HG03103 (cell line): ENCODE results near the gene TTC9C.
"Not testable (repeated sequence)": the region's sequence is repeated elsewhere in the genome, so short reads cannot be mapped to it uniquely, and the experiment has no call there.

Source experiments
- ATAC-seq: cut with Tn5 transposase; IDR thresholded peaks from one replicate; pipeline ENCODE4 v1.9.1; 2021; ENCODE audit warnings: low read depth; ENCODE audit not compliant: unreplicated experiment

Gene TTC9C

DNA sequence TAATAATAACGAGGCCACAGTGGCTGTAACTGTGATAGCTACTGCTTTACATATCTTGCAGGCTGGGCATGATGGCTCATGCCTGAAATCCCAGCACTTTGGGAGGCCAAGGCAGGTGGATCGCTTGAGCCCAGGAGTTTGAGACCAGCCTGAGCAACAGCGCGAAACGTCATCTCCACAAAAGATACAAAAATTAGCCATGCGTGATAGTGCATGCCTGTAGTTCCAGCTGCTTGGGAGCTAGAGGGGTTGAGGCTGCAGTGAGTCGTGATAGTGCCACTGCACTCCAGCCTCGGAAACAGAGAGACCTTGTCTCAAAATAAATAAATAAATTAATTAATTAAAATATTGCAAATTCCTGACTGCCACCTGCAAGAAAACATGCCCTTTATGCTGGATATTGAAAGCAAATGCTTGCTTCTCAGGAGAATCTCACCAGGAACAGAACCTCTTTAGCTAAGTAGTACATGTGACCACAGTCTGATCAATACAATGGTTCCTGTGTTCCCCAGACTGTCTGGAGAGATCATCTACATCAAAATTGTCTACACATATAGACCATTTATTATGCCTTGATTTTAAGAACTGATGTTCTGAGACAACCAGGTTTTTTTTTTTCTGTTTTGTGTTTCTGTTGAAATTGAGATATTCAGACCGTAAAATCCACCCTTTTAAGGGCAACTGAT lies 19.3 kb downstream of the TTC9C start:
- no peak for ATAC-seq

DNA sequence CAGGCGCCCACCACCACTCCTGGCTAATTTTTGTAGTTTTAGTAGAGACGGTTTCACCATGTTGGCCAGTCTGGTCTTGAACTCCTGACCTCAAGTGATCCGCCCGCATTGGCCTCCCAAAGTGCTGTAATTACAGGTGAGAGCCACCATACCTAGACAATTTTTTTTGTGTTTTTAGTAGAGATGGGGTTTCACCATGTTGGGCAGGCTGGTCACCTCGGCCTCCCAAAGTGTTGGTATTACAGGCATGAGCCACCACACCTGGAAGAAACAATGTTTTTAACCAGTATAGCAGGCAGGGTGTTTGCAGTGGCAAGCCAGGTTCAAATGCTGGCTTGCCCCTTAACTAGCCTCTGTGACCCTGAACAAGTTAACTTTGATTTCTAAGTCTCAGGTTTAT lies 21.6 kb downstream of the TTC9C start:
- not testable (repeated sequence) for ATAC-seq

DNA sequence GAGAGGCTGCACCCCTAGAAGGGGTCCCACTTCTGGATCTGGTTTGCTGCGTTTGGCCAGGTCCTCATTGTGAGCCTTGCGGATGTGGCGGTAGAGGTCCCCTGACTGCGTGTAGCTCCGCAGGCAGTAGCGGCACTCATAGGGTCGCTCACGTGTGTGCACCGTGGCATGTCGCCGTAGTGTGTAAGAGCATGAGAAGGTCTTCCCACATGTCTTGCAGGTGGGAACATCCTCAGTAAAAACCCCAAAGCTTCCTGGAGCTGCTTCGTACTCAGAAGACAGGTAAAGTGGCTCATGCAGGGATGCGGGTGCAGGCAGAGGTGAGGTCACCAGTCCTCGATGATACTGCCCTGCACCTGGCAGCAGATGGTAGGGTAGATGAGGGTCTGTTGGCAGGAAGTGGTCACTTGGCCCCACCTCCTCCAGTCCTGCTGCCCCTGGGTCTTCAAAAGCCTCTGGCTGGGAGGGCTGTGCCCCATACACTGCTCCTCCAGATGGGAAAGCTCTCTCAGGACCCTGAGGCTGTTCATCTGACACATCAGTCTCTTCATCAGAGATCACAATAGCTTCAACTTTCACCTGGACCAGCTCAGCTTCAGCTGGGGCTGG lies 24.0 kb downstream of the TTC9C start:
- ATAC-seq = no peak

DNA sequence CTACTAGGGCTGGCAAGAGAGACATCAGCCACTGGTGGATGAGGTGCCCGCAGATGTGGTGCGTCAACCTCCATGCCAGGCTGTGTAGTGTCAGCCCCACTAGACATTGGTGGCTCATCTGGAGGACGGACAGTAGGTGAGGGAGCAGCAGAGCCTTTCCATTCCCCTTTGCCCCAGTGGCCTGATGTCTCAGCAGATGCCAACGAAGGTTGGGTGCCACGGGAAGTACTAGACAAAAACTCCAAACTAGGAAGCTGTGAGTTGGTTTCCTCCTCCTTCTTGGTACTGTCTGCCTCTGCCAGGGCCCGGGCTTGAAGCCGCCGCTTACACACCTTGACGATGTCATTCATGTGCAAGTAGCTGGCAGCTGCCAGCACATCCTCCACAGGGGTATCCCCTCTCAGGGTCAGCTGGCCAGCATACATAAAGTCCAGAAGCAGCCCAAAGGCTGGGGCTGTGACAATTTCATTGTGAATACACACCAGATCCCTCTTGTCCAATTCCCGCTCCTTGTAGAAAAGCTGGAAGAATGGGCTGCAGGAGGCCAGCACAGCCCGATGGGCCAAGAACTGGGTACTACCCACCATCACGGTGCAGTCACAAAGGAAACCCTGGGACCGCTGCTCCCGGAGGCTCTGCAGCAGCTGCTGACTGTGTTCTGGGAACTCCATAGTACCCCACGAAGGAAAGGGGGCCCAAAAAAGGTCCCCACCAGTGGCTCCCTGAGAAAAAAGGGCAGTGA lies 24.9 kb downstream of the TTC9C start:
- no peak for ATAC-seq

DNA sequence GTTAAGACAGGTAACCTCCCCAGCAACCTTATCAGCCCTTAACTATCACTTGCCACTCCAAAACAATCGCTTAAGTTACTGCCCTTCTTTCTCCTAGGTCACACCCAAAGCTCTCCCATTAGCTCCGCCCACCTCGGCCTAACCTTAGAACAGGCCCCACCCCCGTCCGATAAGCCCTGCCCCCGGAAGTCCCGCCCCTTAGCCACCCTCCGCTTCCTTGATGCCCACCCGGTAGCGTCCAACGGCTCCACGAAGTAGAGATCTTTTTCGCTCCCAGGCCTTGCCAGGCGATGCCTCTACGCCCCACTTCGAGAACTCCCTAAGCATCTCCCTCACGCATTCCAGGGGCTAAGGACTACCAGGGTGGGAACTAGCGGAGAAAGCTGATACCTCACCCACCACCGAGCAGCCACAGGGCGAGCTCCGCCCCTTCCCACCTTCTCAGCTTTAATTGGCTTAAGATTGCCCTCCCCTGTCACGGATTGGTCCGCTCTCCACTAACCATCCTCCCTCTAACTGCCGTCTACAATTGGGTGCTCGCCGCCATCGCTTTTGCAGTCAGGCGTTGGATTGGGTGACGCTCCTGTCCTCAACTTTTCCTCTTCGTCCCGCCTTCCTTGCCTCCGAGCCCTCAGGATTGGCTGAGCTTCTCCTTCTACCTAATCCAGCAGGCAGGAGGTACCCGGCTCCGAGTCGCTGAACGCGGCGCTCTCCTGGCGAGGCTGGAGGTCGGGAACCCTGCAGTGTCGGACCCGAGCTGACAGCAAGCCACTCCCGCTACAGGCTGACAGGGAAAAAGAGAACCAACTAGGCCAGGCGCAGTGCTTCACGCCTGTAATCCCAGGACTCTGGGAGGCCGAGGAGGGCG lies 25.7 kb downstream of the TTC9C start, which contains the start of gene ZBTB3:
Gene ZBTB3 (minus strand): TSS at position 425 of the 868 bp plus-strand sequence. CDS start 496 bp downstream, outside the sequence.
- peak; percentile 91 for ATAC-seq

DNA sequence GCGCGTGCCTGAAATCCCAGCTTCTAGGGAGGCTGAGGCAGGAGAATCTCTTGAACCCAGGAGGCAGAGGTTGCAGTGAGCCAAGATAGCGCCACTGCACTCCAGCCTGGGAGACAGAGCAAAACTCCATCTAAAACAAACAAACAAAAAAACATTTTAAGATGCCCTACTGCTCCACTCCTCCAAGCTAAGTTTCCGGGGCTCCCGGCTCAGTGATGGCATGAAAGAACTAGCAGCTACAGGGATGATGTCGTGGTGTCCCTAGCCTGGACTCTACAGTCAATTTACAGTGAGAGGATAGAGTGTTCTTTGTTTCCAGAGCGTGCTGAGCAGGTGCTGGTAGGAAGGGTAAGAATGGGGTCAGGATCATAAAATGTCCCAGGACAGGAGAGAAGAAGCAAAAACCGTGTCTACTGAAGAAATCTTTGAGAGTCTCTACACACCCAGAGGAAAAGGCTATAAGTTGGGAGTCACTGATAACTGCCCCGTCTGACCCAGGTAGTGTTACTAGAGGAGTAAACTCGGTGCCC lies 26.9 kb downstream of the TTC9C start:
- ATAC-seq = no peak

DNA sequence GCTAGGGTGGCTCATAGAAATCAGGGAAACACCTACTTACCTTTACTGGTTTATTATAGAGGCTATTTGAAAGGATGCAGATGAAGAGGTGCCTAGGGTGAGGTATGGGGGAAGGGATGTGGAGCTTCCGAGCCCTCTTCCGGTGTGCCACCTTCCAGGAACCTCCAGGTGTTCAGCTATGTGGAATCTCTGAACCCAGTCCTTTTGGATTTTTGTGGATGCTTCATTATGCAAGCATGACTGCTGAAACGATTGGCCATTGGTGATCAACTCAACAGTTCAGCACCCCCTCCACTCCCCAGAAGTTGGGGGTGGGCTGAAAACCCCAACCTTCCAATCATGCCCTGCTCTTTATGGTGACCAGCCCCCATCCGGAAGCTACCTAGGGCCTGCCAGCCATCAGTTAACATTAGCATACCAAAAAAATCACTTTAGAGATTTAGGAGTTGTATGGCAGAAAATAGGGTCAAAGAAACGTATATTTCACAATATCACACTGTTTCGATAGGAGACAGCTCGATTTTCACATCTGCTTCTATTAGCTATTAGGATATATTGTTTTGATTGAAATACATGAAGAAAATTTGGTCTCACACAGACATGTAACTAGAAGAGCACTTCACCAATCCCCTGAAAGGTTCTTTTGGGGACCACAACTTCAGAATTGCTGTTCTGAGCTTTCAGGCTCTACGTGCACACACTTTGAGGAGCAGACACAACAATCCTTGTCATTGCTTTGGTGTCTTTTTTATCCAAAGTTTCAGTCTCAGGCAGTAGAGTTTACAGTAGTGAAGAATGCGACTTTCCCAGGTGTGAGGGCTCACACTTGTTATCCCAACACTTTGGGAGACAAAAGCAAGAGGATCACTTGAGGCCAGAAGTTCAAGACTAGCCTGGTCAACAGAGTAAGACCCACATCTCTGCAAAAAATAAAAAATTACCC lies 29.8 kb downstream of the TTC9C start:
- ATAC-seq = no peak

DNA sequence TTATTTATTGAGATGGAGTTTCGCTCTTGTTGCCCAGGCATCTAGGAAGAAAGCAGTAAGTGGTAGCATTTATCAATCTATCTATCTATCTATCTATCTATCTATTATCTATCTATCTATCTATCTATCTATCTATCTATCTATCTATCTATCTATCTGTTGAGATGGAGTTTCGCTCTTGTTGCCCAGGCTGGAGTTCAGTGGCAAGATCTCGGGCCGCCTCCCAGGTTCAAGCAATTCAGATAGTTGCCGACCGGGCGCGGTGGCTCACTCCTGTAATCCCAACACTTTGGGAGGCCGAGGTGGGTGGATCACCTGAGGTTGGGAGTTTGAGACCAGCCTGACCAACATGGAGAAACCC lies 32.6 kb downstream of the TTC9C start:
- ATAC-seq = not testable (repeated sequence)

DNA sequence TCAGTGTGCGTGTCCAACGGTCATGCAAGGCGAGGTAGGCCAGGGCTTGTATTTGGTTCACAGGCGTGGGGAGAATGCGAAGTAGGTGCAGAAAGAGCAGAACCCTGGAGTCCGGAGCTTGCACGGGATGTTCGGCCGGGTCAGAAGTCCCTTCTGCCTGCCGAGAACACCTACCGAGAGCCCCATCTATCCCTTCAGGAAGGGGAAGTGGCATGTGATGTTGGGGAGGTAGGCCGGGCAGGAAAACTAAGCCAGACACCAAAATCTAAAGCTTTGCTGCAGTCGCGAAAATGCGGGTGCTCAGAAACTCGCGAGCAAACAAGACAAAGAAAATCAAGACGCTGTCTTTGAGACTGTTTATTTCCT lies 42.5 kb downstream of the TTC9C start:
- peak; percentile 7 for ATAC-seq

DNA sequence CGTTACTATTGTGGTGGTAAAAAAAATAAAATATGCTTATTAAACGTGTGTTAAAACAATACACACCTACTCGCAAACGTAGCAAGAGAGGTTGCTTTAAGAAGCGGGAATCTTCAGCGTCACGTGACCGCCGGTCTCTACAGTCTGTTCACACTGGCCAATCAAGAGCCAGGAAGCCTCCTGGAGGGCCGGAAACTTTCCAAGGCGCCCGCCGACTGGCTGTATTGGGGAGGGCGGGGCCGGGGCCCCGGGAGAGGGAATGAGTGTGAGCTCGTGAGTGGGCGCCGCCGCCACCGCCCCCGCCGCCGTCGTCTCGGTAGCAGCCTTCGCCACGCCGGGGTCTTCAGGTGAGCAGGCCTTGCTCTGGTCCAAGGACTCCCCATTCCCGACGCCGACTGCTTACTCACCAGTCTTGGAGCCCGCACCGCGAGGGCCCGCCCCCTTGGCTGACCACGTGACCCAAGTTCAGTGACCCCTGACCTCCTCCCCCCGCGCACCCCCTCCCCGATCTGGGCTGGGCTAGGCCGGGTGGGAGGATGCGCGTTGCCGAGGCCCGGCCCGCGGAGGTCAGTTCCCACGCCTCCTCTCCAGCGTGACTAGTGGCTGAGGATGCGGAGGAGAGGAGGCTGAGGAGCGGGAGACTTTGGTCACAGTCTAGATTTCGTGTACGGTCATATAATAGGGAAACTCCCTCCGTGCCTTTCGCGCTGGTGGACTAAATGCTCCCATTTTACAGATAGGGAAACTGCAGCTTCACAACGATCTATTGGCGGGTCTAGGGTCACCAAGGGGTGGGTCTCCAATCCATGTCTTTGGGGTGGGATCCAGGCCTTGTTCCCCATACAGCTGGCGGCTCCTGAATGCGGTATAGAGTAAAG lies 43.1 kb downstream of the TTC9C start, which contains the start of gene TAF6L:
Gene TAF6L (plus strand): TSS at position 253 of the 878 bp plus-strand sequence. CDS start 4,388 bp downstream, outside the sequence.
- peak; percentile 58 for ATAC-seq

DNA sequence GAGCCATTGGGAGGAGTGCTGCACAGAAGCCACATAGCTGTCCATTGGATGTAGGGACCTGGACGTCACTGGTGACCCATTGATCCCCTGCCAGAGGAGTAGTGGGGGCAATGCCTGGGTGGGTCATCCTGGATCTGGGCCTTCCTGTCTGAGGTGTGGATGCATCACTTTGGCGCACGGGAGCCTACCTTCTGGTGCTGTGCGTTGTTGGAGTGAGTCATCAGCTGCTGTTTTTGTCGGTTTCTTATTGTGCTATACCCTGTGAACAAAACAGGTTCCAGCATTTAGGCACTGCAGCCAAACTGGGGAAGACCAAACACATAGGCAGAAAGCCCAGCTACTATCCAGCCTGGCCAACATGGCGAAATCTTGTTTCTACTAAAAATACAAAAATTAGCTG lies 46.1 kb downstream of the TTC9C start:
- ATAC-seq = no peak

DNA sequence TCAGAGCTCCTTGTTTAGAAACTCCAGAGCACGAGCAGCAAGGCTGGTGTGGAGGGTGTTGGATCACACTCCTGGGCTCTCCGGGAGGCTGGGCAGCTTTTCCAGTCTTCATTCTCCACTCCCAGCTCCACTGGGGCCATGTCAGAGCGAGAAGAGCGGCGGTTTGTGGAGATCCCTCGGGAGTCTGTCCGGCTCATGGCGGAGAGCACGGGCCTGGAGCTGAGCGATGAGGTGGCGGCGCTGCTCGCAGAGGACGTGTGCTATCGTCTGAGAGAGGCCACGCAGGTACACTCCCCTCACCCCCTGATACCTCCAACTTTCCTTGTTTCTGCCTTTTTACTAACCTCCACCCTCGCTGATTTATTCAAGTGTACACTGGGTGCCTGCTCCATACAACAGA lies 47.4 kb downstream of the TTC9C start:
- no peak for ATAC-seq

DNA sequence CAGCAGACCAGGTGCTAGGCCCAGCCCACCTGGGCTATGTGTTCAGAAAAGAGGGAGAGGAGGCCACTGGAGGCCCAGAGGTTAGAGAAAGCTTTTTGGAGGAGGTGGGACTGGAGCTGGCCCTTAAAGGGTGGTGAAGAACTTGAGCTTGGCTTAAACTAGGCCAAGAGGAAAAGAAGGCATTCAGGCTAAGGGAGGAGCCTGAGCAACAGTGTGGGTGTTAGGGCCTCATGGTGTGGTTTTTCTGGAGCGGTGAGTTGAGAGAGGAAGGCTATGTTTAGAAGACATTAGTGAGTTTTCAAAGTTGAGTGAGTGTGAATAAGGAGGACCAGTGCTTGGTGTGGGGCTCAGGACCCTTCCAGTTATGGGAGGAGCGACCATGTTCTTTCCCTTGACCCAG lies 49.1 kb downstream of the TTC9C start:
- ATAC-seq = no peak

DNA sequence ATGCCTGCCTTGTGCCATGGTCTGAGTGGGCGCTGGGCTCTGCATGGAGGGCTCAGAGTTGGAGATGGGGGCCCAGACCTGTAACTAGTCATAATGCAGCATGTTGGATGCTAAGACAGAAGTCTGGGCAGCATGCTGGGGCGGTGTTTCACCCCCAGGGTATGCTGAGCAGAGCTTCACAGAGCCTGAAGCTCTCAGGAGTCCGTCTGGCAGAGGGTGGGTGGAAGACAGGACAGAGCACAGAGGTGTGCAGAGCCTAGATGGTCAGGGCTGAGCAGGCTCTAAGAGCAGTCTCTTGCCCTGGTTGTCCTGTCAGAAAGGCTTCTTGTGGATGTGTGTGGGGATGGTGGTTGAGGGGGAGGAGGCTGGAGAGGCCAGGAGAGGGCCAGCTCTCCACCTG lies 50.2 kb downstream of the TTC9C start:
- no peak for ATAC-seq

DNA sequence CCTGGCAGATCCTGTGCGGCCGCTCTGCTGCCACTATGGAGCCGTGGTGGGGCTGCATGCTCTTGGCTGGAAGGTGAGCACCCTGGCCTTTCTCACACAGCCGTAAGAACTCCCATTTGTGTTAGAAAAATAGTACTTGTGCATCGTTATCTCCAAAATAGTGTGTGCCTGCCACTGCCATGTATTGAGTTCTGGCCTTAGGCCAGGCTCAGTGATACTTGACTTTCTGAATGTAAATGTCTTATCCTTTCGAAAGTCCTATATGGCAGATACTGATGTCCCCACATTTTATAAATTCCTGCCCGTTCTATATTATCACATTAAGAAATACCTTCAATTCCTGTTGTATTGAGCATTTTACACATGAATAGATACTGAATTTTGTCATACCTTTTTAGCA lies 54.5 kb downstream of the TTC9C start:
- ATAC-seq = no peak

DNA sequence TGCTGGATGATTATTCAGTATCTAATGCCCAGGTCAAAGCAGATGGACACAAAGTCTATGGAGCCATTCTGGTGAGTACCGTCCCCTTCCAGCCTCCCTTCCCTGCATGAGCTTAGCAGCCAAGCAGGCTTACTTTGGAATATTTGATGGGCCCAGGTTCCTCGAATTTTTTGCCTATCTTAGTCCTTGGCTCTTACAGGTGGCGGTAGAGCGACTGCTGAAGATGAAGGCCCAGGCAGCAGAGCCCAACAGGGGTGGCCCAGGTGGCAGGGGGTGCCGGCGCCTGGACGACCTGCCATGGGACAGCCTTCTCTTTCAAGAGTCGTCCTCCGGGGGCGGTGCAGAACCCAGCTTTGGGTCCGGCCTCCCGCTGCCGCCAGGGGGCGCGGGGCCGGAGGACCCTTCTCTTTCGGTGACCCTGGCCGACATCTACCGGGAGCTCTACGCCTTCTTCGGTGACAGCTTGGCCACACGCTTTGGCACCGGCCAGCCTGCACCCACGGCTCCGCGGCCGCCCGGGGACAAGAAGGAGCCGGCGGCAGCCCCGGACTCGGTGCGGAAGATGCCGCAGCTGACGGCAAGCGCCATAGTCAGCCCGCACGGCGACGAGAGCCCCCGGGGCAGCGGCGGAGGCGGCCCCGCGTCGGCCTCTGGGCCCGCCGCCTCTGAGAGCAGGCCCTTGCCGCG lies 58.2 kb downstream of the TTC9C start:
- ATAC-seq = peak; percentile 37

DNA sequence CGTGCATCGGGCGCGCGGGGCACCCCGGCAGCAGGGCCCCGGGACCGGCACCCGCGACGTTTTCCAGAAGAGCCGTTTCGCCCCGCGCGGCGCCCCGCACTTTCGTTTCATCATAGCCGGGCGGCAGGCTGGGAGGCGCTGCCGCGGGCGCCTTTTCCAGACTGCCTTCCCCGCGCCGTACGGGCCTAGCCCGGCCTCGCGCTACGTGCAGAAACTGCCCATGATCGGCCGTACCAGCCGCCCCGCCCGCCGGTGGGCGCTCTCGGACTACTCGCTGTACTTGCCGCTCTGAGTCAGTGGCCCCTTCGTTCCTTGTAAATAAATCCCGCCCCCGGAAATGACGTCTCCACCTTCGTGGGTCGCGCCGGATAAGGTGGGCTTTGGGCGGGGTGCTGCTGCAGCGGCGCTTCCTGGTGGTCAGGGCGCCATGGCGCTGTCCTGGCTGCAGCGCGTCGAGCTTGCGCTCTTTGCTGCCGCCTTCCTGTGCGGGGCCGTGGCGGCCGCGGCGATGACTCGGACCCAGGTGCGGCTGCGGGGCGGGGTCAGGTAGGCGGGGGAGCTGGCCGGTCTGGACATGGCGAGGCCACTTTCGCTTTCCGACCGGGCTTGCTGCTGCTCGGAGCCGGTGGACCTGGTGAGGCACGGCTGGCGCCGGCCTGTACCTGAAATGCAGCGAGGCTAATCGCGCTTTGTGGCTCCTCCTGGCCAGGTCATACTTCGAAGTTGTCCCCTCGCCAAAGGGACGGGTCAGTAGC lies 58.9 kb downstream of the TTC9C start, which contains the start of gene TMEM179B:
Gene TMEM179B (plus strand): TSS at position 398 of the 755 bp plus-strand sequence. CDS start 30 bp downstream, at position 428.
- peak; percentile 56 for ATAC-seq
